ENCODE measurements around the gene SPON1.

SPON1 gene

DNA sequence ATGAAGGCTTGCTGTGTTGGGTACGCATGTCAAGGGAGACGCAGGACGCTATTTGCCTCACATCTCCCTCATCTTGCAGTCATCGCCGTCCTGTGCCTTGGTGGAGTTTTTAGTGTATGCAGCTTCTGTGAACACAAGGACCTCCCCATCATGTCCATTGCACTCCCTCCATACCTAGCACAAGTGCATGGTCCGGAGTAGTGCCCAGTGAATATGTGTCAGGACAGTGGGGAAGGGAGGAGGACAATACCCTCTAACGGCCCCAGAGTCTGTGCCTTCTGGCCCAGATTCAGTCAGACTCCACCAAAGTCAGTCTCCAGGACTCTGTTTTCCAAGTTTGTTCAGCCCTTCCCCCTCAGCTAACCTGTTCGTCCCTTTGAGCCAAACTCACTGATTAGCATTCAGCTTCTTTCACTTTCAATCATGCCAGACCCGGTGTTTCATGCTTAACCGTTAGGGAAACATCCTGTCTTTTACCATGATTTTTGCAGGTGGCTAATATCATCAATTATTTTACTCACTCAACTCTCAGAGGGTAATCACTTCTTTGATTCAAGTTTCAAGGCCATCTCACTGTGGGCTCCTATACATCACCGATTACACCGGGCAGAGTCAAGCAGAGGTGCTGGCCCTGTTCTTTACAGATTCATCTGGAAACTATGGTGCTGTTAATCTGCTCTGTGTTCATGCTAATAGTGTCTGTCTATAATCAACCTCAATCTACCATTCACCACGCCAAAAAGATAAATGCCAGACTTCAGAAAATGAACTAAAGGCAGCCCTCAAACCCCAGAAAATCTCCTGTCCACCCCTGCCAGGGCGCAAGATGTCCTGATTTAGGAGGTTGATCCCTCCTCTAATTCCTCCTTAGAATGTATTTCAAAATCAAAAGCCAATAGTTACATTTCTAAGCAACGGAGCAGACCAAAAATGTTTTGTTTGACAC lies 240.0 kb downstream of the SPON1 start:
- peak; percentile 35 for DNase-seq

DNA sequence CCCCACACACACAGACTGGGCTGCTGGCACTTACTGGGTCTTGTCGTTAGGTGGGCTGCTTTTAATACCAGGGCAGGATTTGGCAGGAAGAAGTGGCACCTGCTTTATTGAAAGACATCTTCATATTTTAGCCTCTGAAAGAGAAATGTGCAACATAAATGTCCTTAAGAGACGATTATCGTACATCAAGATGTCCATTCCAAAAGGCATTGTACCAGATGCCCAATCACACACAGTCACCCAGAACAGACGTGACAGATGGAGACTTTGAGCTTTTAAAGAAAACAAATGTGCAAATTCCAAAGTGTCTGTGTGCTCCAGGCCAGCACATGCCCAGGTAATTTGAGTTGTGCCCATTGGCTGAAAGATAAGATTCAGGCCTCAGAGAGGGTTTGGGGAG lies 240.8 kb downstream of the SPON1 start:
- DNase-seq, result no peak

DNA sequence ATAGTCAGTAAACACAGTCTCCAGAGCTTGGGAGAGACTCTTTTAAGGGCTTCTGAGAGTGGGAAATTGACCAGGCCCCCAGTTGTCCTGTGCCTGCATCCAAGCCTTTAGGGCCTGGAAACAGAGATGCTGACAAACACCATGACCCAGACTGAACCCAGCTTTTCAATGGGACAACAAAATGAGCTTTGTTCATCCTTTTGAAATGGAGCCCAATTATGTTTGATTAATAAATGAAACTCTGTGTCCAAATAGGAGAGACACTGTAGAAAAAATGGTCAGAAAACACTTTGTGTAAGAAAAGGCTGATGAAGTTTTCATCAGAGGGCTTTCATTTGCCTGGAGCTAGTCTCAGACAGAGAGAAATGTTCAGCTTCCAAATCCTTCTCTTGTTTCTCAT lies 250.5 kb downstream of the SPON1 start:
- no peak for DNase-seq

GRCh38 chr11:14218728-14219127 lies 256.2 kb downstream of the SPON1 start:
- DNase-seq, result no peak

DNA sequence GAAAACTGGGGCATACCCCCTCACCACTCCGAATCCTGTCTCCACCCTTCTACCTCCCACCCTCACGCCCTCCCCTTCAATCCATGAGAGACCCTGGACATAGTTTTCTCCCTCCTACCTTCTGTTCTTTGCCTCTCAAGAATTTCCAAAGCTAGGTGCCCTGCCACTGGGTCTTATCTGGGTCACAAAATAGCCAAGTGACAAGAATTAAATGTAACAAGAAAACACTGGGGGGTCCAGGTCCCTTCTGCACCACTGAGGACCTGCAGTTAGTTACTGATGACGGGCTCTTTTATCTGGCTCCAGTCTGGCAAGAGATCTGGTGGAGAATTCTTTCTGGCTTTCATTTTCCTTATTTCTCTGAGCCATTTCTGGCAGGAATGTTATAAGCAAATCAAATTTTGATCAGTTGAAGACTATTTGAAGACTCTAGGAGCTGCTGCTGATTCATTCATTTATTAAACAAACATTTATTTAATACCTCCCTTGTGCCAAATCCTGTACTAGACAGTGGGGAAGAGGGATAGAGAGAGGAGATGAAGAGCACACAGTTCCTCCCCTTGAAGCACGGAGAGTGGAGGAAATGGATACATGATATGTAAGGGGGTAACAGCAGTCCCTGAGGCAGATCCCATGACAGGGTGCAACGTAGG lies 261.2 kb downstream of the SPON1 start:
- no peak for DNase-seq

DNA sequence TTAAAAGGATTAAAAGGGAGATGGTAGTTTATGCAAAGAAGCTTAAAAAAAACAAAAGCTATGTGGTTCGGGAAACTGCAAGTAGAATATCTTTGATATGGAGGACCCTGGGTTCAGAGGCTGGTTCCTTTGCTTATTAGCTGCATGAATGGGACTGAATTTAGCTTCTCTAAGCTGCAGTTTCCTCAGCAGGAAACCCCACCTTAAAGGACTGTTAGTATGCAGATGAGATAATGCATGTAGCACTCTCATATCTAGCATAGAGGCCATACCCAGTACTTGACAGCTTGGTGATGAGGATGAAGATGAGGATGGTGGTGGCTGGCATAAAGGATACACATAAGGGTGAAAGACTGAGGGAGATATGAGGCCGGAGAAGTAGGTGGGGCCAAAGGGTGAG lies 261.9 kb downstream of the SPON1 start:
- no peak for DNase-seq

GRCh38 chr11:14225666-14226065 lies 263.1 kb downstream of the SPON1 start:
- no peak for DNase-seq

- DNase-seq, result no peak
Measured at GRCh38 chr11:14228356-14228755, 265.8 kb downstream of the SPON1 start.

DNA sequence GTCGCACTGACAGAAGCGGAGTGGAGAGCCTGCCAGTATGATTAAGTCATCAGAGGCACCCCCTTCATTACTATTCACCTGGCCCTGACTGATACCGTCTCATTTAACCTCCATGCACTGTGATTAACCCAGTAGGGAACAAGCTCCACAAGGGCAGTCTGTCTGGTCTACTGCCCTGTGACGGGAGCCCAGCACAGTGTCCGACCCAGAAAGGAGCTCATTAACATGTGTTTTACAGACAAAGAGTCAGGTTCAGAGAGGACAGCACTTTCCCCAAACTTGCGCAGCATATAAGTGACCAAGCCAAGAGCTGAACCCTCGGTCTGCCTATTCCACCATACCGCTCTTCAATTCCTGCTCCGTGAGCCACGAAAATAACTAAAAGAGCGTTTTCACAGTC lies 266.9 kb downstream of the SPON1 start:
- no peak for DNase-seq

DNA sequence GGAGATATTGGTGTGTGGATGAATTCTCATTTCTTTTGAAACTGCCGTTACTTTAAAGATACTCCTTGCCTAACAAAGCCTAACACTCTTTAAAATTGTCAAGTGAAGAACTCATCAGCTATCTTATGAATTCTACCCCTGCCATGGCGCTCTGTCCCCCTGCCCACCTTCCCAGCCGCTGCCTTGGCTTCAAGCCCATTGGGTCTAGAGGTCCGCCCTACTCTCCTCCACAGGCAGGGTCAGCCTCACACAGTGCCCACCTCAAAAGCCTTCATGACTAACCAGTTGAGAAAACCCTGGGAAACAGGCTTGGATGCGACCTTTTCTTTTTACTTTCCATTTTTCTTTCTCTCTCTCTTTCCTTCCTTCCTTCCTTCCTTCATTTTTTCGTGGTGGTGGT lies 267.9 kb downstream of the SPON1 start:
- no peak for DNase-seq

DNA sequence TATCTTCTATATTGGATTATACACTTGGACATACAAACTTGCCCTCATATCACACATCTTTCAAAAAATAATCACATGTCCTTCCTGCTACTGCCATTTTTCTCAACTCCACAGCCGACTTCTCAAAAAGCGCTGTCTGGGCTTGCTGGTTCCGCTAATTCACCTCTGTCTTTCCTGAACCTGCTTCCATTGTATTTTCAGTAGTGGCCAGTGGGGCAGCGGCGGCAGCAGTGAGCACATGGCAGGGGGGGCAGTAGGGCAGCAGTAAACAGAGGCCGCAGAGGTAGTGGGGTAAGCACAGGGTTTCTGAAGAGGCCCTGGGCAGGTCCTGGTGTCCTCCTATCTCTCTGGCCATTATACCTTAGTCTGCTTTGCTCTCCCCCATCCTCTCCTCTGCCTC lies 270.1 kb downstream of the SPON1 start:
- DNase-seq, result no peak

DNA sequence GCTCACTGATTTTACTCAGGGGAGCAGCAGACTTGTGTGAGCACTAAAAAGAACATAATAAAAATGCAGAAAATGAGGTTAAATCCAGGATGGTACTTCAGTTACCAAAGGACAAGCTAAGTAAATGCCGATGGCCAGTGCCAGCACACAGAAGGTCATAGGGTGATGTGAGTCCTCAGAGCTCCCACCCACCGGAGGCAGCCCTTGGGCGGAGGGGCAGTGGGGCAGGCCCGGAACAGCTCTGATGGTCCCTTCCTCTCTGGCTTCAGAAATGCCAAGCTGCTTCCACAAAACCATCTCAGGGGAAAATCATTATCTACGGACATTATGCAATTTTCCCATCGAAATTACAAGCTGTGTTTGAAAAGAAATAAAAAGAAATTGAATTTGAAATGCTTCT lies 271.9 kb downstream of the SPON1 start:
- no peak for DNase-seq

DNA sequence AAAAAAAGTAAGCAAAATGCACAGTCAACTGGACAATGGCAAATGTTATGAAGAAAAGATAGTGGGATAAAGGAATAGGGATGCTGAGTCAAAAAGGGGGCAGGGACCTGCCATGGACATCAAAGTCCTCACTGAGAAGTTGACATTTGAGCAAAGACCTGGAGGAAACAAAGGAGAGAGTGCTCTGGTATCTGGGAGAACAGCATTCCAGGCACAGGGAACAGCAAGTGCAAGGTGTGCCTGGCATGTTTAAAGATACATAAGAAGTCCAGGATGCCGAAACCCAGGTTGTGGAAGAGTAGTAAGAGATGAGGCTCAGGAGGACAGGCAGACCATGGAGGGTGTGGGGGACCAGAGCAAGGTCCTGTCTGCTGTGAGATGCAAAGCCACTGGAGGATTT lies 273.2 kb downstream of the SPON1 start:
- no peak for DNase-seq

GRCh38 chr11:14237444-14237961 lies 275.0 kb downstream of the SPON1 start:
- no peak for DNase-seq

DNA sequence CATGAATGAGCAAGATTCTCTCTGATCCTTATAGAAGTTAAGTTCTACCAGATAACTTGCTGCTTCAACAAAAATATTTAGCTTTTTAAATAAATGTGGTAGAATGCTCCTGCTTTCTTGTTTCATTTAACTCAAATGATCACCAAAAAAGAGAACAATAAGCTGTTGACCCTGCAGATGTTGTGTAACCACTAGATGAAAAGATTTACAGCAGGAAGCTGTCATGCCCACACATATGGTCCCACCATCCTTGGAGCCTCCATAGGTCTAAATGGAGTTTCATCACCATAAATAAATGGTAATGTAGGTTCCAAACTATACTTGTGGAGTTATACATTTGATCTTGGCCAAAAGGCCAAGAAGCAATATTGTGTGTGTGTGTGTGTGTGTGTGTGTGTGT lies 277.7 kb downstream of the SPON1 start:
- DNase-seq, result no peak

DNA sequence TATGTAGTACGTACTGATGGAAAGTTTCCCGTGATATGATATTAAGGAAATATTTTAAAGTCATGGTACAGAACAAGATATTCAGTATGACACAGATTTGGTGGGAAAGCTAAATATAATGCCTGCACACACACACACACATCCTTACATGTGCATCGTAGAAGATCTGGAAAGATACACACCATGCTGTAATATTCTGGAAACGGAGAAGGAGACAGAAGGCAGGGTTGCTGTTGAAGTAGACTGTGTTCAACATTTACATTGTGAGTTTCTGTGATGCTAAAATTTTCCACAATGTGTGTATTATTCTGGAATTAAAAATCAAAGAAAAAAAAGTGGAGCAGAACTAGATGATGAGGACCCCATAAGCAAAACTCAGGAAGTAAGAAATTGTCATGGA lies 278.4 kb downstream of the SPON1 start:
- DNase-seq, result no peak

GRCh38 chr11:14242187-14242586 lies 279.7 kb downstream of the SPON1 start:
- no peak for DNase-seq

- no peak for DNase-seq
Measured at GRCh38 chr11:14242733-14243132, 280.2 kb downstream of the SPON1 start.

GRCh38 chr11:14244926-14245325 lies 282.4 kb downstream of the SPON1 start:
- no peak for DNase-seq

DNA sequence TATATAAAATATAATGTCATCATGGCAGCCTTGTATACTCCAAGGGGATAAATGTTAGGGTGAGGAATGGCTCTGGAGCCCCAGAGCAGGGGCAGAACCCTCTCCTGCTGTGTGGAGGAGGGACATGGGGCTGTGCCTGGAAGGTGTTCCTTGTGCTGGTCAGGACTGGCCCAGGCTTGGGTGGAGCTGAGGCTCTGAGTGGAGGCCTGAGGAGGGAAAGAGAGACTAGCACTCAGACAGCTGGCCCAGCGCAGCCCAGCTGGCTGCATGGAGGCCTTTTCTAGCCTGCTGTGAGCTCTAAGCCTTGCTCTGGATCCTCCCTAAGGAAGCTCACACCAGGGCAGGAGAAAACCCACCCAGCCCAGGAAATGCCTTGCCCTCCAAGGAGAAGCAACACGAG lies 282.9 kb downstream of the SPON1 start:
- DNase-seq, result no peak

DNA sequence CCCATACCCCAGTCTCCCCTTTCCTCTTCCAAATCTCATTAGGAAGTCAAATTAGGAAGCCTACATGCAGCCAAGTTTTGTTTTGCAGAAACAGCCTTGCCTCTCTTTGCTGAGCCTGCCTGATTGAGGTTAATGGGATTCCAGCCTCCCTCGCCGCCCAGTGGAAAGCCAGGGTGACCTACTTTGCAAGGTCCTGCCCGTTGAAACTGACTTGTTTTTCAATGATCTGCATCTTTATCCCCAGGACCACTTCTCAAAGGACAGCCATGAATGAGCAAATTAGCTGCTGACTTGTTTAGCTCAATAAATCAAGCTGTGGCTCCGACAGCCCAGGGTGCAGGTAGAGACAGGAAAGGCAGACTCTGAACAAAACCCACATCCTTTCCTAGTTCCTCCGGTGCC lies 286.1 kb downstream of the SPON1 start:
- DNase-seq, result no peak

GRCh38 chr11:14249121-14249963 lies 286.8 kb downstream of the SPON1 start:
- peak; percentile 60 for DNase-seq

DNA sequence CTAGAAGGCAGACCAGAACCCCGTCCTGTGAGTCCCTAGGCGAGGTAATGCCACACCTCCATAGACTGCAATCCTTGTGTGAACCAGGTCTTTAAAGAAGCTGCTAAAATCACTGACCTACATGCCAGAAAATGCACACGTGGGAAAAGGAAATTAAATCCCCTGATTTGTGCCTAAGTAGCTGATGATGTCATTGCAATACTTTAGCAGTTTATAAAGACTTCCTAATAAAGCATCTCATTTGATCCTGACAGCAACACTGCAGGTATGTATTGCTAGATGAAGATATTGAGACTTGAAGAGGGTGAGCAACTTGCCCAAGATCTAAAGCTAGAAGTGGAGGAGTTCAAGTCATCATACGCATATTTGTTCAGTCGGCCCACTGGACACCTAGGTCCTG lies 289.2 kb downstream of the SPON1 start:
- DNase-seq, result no peak

Data from activated CD4-positive, alpha-beta T cell treated with anti-CD3 and anti-CD28 coated beads, Interleukin-10, Interleukin-2, amounts not matched to agents 100 ng/mL and 50 ng/mL, durations not matched to agents 16 hours and 8 hours (primary cell).